PC-3 (cell line): ENCODE results near the gene APOA1.

Experiments used
- CTCF ChIP-seq: fragments of 300-600 bp; sonication (generic); conservative IDR thresholded peaks from 2 replicates; pipeline ENCODE4 v1.5.1; 2017; ENCODE audit warnings: antibody characterized with exemption, low read depth, mild to moderate bottlenecking, low read length
- EZH2 ChIP-seq: fragments of 300-600 bp; sonication (generic); IDR thresholded peaks from one replicate; pipeline ENCODE4 v1.6.1; 2017; ENCODE audit warnings: antibody characterized with exemption, mild to moderate bottlenecking, low read length; ENCODE audit not compliant: unreplicated experiment
- EZH2phosphoT487 ChIP-seq: fragments of 300-600 bp; sonication (generic); IDR thresholded peaks from 2 replicates; pipeline ENCODE4 v1.6.1; 2018; ENCODE audit warnings: mild to moderate bottlenecking, antibody characterized with exemption, low read length, borderline replicate concordance

- TF ChIP-seq EZH2phosphoT487 (no peak), CTCF (no peak), EZH2 (no peak)
Observed at GRCh38 chr11:116857316-116857715, 19.9 kb upstream of the APOA1 start.
